GM19328 (cell line): ENCODE data around the gene ZNF605.
"Not testable (repeated sequence)": the region's sequence is repeated elsewhere in the genome, so short reads cannot be mapped to it uniquely, and the experiment has no call there.

Experiments
- ATAC-seq: cut with Tn5 transposase; IDR thresholded peaks from one replicate; pipeline ENCODE4 v1.9.1; 2021; ENCODE audit warnings: mild to moderate bottlenecking, moderate library complexity; ENCODE audit not compliant: unreplicated experiment

Gene ZNF605

GRCh38 chr12:132908145-132909029 is 47.7 kb downstream of the ZNF605 start:
- ATAC-seq: peak; percentile 90

GRCh38 chr12:132907789-132908144 is 48.3 kb downstream of the ZNF605 start:
- not testable (repeated sequence) for ATAC-seq

- ATAC-seq: no peak
Measured at GRCh38 chr12:132907216-132907615, 48.9 kb downstream of the ZNF605 start.

- no peak for ATAC-seq
Measured at GRCh38 chr12:132904718-132905328, 51.3 kb downstream of the ZNF605 start.

GRCh38 chr12:132899033-132899432 is 57.1 kb downstream of the ZNF605 start:
- no peak for ATAC-seq

GRCh38 chr12:132888852-132889251 is 67.3 kb downstream of the ZNF605 start:
- no peak for ATAC-seq

- ATAC-seq: peak; percentile 98
Measured at GRCh38 chr12:132887513-132888351, 68.4 kb downstream of the ZNF605 start, which contains the start of gene CHFR. CHFR (minus strand) TSS chr12:132887605; CDS start chr12:132887328, 277 bp downstream.

- no peak for ATAC-seq
Measured at GRCh38 chr12:132886529-132887477, 69.3 kb downstream of the ZNF605 start.

GRCh38 chr12:132881818-132882217 is 74.3 kb downstream of the ZNF605 start:
- ATAC-seq: no peak

GRCh38 chr12:132874620-132875019 is 81.5 kb downstream of the ZNF605 start:
- not testable (repeated sequence) for ATAC-seq

GRCh38 chr12:132874175-132874574 is 81.9 kb downstream of the ZNF605 start:
- no peak for ATAC-seq

- no peak for ATAC-seq
Measured at GRCh38 chr12:132873724-132874123, 82.4 kb downstream of the ZNF605 start.

- no peak for ATAC-seq
Measured at GRCh38 chr12:132872975-132873421, 83.1 kb downstream of the ZNF605 start.

- ATAC-seq: no peak
Measured at GRCh38 chr12:132872073-132872855, 83.8 kb downstream of the ZNF605 start.

GRCh38 chr12:132869551-132869950 is 86.6 kb downstream of the ZNF605 start:
- ATAC-seq: no peak
